Tibial nerve (tissue), 4 donors: Measurements from ENCODE around the gene ADAMTS17. TPM values are rescaled to one million over a fixed set of nuclear protein-coding genes. Genes with fewer than 3 reads are reported as not detected.

Experiments used
- DNase-seq, 2 donors: peaks; one replicate each; pipeline ENCODE4 v3.0.0-alpha.2; 2019; ENCODE audit warnings: low spot score in 2 of 2
- H3K27ac ChIP-seq, 4 donors: fragments of 200-600 bp; sonication (generic) in 3 of 4; one replicate each; pipeline ENCODE4 v1.5.1; 2017 to 2019; ENCODE audit warnings: mild to moderate bottlenecking in 1 of 4
- H3K27me3 ChIP-seq, 2 donors: fragments of 200-600 bp; sonication (generic) in 1 of 2; one replicate each; pipeline versions ENCODE4 v1.5.1 to v1.6.0; 2017 to 2019
- H3K36me3 ChIP-seq, 3 donors: fragments of 200-600 bp; sonication (generic); one replicate each; pipeline ENCODE4 v1.5.1; 2018 to 2019
- H3K4me1 ChIP-seq, 4 donors: fragments of 200-600 bp; sonication (generic) in 3 of 4; one replicate each; pipeline ENCODE4 v1.5.1; 2017 to 2019
- H3K4me3 ChIP-seq, 4 donors: fragments of 200-600 bp; sonication (generic) in 3 of 4; one replicate each; pipeline ENCODE4 v1.5.1; 2017 to 2019; ENCODE audit warnings: mild to moderate bottlenecking in 1 of 4, moderate library complexity in 1 of 4
- H3K9me3 ChIP-seq, 4 donors: fragments of 200-600 bp; sonication (generic) in 3 of 4; one replicate each; pipeline ENCODE4 v1.5.1; 2017 to 2019
- CTCF ChIP-seq, 5 experiments: fragments of 200-600 bp in 3 of 5; fragments of 450-650 bp in 2 of 5; sonication (generic) in 3 of 5; IDR thresholded peaks; one replicate each; pipeline ENCODE4 v1.5.1; 2016 to 2019; ENCODE audit warnings: antibody characterized with exemption in 5 of 5, mild to moderate bottlenecking in 3 of 5, moderate library complexity in 2 of 5
- EP300 ChIP-seq, 2 donors: sonication (generic); formaldehyde crosslinking; IDR thresholded peaks; one replicate each; pipeline ENCODE4 v1.6.1; 2017; ENCODE audit warnings: antibody characterized with exemption in 2 of 2, mild to moderate bottlenecking in 1 of 2
- POLR2A ChIP-seq, 2 donors: fragments of 450-650 bp; IDR thresholded peaks; one replicate each; pipeline ENCODE4 v1.6.1; 2017; ENCODE audit warnings: antibody characterized with exemption in 2 of 2, mild to moderate bottlenecking in 2 of 2, moderate library complexity in 2 of 2
- WGBS, 2 donors: methylation state at CpG; one replicate each; pipeline ENCODE4 v1.1.5; 2018; 5-methylcytosine and 5-hydroxymethylcytosine counted together
- total RNA-seq, 4 donors: library from RNA; depleted of rRNA; stranded (reverse); fragments of >200 nt; gene quantifications; one replicate each; pipeline ENCODE4 v1.1.0, GENCODE V29; 2016

Gene ADAMTS17
- total RNA-seq, 4 donors from 2014 or later, result 0.66 to 5.5 (median 3.7) TPM

- peaks cover 0 to 32% (median 6%) of the 10 kb centered on the region in 4 donors for H3K9me3 ChIP-seq
- WGBS, 2 donors, result 90 to 95% methylated on average over 6 to 8 of the region's 8 CpGs
- no peak overlapping the region for H3K4me3 ChIP-seq
- H3K27ac ChIP-seq, result no peak overlapping the region
- no peaks in the 10 kb centered on the region for H3K4me1 ChIP-seq
- DNase-seq, result no peak
- peaks cover 0 to 15% (median 0%) of the 10 kb centered on the region in 3 donors for H3K36me3 ChIP-seq
- TF ChIP-seq POLR2A (IDR thresholded peaks at IDR 0.05) (no peak), EP300 (IDR thresholded peaks at IDR 0.05) (no peak), CTCF (IDR thresholded peaks at IDR 0.05) (no peak)
- H3K27me3 ChIP-seq, result no peaks in the 10 kb centered on the region
Measured at GRCh38 chr15:100150906-100151305, 190.9 kb downstream of the ADAMTS17 start.

DNA sequence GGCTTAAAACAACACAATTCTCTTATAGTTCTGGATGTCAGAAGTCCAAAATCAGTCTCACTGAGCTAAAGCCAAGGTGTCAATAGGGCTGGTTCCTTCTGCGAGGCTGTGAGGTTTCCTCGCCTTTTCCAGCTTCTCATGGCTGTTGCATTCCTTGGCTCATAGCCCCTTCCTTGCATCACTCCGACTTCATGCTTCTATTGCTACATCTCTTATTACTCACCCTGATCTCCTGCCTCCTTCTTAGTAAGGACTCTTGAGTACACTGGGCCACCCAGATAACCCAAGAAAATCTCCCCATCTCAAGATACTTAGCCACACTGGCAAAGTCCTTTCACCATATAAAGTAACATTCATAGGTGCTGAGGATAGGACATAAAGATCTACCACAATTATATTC lies 193.9 kb downstream of the ADAMTS17 start:
- no peak for TF ChIP-seq CTCF (IDR thresholded peaks at IDR 0.05)
- no peak for TF ChIP-seq EP300 (IDR thresholded peaks at IDR 0.05)
- TF ChIP-seq POLR2A (IDR thresholded peaks at IDR 0.05), result no peak
- H3K27me3 ChIP-seq, result no peaks in the 10 kb centered on the region
- H3K9me3 ChIP-seq, result peaks cover 0 to 32% (median 6%) of the 10 kb centered on the region in 4 donors
- DNase-seq, result no peak
- H3K4me3 ChIP-seq, result no peak overlapping the region
- H3K27ac ChIP-seq, result no peak overlapping the region
- 96 to 99% methylated on average over 3 of the region's 3 CpGs for WGBS, 2 donors
- H3K36me3 ChIP-seq, result peaks cover 0 to 15% (median 0%) of the 10 kb centered on the region in 3 donors
- no peaks in the 10 kb centered on the region for H3K4me1 ChIP-seq

- Histone ChIP-seq H3K27me3 (no peaks in the 10 kb centered on the region), H3K27ac (no peak overlapping the region), H3K4me3 (no peak overlapping the region), H3K4me1 (no peaks in the 10 kb centered on the region), H3K36me3 (no peaks in the 10 kb centered on the region), H3K9me3 (peaks cover 0 to 19% (median 5%) of the 10 kb centered on the region in 4 donors)
- DNase-seq, result no peak
- 56 to 59% methylated on average over 1 of the region's 1 CpG for WGBS, 2 donors
- TF ChIP-seq POLR2A (IDR thresholded peaks at IDR 0.05) (no peak), CTCF (IDR thresholded peaks at IDR 0.05) (no peak), EP300 (IDR thresholded peaks at IDR 0.05) (no peak)
Measured at GRCh38 chr15:100143378-100143777, 198.4 kb downstream of the ADAMTS17 start.

DNA sequence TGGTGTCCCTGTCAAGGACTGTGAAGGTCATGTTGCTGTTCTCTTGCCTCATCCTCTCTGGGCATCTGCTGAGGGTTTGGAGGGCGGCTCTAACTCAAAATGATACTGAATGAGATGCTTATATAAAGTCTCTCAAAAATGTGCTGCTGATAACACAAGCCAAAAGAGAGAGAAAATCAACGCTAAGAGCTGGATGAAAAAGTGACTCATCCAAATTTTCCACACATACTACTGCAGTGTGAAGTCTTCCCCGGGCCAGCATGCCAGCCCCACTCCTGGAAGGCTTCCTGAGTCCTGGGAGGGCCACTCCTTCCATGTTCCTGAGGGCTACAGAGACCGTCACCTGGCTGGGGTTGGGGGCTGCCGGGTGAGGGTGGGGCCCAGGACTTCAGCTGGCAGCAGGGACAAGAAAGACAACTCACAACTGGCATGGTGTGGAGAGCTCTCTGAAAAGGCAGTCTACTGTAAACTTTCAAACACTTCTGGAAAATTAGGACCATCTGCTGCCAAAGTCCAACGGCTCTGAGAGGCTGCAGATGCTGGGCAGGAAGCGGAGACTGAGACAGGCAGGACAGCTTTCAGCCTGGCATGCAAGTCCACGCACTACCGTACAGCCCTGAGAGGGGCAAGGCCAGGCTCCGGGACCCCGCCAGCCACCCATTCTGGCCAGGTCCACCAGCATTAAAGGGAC lies 200.3 kb downstream of the ADAMTS17 start:
- Histone ChIP-seq H3K36me3 (no peaks in the 10 kb centered on the region), H3K9me3 (no peaks in the 10 kb centered on the region), H3K27me3 (no peaks in the 10 kb centered on the region), H3K27ac (no peak overlapping the region), H3K4me3 (no peak overlapping the region), H3K4me1 (no peaks in the 10 kb centered on the region)
- TF ChIP-seq CTCF (IDR thresholded peaks at IDR 0.05) (no peak), POLR2A (IDR thresholded peaks at IDR 0.05) (no peak), EP300 (IDR thresholded peaks at IDR 0.05) (no peak)
- WGBS, 2 donors, result 64 to 71% methylated on average over 9 to 11 of the region's 11 CpGs
- DNase-seq, result no peak

- no peaks in the 10 kb centered on the region for H3K9me3 ChIP-seq
- DNase-seq, result no peak
- H3K27ac ChIP-seq, result no peak overlapping the region
- H3K4me1 ChIP-seq, result no peaks in the 10 kb centered on the region
- H3K36me3 ChIP-seq, result no peaks in the 10 kb centered on the region
- 90% methylated on average over 25 of the region's 25 CpGs for WGBS, 2 donors
- TF ChIP-seq CTCF (IDR thresholded peaks at IDR 0.05), result no peak
- TF ChIP-seq POLR2A (IDR thresholded peaks at IDR 0.05), result no peak
- no peak for TF ChIP-seq EP300 (IDR thresholded peaks at IDR 0.05)
- no peaks in the 10 kb centered on the region for H3K27me3 ChIP-seq
- no peak overlapping the region for H3K4me3 ChIP-seq
Measured at GRCh38 chr15:100140527-100141308, 201.1 kb downstream of the ADAMTS17 start.
